NCI-H1436 treated with DMSO at 0.1 percent for 48 hours (cell line): Measurements from ENCODE around the gene MRTFA.
"Not testable (repeated sequence)": the region's sequence is repeated elsewhere in the genome, so short reads cannot be mapped to it uniquely, and the experiment has no call there.

Experiments used
- DNase-seq: peaks from one replicate; lab custom pipeline; 2025; lab: John Stamatoyannopoulos, UW

The MRTFA gene

GRCh38 chr22:40659166-40659565 is 22.6 kb upstream of the MRTFA start:
- DNase-seq = no peak

- DNase-seq = not testable (repeated sequence)
Measured at GRCh38 chr22:40656651-40657050, 20.1 kb upstream of the MRTFA start.

- not testable (repeated sequence) for DNase-seq
Measured at GRCh38 chr22:40655941-40656340, 19.4 kb upstream of the MRTFA start.

- no peak for DNase-seq
Measured at GRCh38 chr22:40654522-40655167, 18.1 kb upstream of the MRTFA start.

GRCh38 chr22:40653361-40653760 is 16.8 kb upstream of the MRTFA start:
- no peak for DNase-seq

GRCh38 chr22:40651563-40652501 is 15.3 kb upstream of the MRTFA start:
- DNase-seq = peak; percentile 81

- DNase-seq = no peak
Measured at GRCh38 chr22:40651057-40651456, 14.5 kb upstream of the MRTFA start.

GRCh38 chr22:40648386-40648785 is 11.9 kb upstream of the MRTFA start:
- no peak for DNase-seq

GRCh38 chr22:40645579-40646197 is 9.2 kb upstream of the MRTFA start:
- DNase-seq = no peak

GRCh38 chr22:40642316-40642715 is 5.8 kb upstream of the MRTFA start:
- DNase-seq = no peak

- no peak for DNase-seq
Measured at GRCh38 chr22:40641269-40641668, 4.8 kb upstream of the MRTFA start.

- no peak for DNase-seq
Measured at GRCh38 chr22:40638261-40638660, 1.7 kb upstream of the MRTFA start.

- DNase-seq = no peak
Measured at GRCh38 chr22:40637183-40638150, 948 bp upstream of the MRTFA start.

GRCh38 chr22:40635940-40636379 is 559 bp downstream of the MRTFA start:
- no peak for DNase-seq

- no peak for DNase-seq
Measured at GRCh38 chr22:40635043-40635939, 1.2 kb downstream of the MRTFA start.

- no peak for DNase-seq
Measured at GRCh38 chr22:40634119-40634903, 2.2 kb downstream of the MRTFA start.

GRCh38 chr22:40633036-40633435 is 3.5 kb downstream of the MRTFA start:
- no peak for DNase-seq

GRCh38 chr22:40631925-40632324 is 4.6 kb downstream of the MRTFA start:
- DNase-seq = no peak

- DNase-seq = no peak
Measured at GRCh38 chr22:40628354-40629042, 8.0 kb downstream of the MRTFA start.
